Fibroblast of pulmonary artery (primary cell): ENCODE results near the gene LOC128125822.

Source experiments
- DNase-seq: peaks from one replicate; pipeline ENCODE4 v3.0.0-alpha.2; 2010; ENCODE audit warnings: low read depth
- H3K4me3 ChIP-seq: replicated peaks from 2 replicates; pipeline ENCODE4 v1.5.1; 2011; ENCODE audit warnings: low read depth, mild to moderate bottlenecking, control low read depth, low read length, moderate library complexity
- CTCF ChIP-seq: IDR thresholded peaks from 2 replicates; pipeline ENCODE4 v1.5.1; 2011; ENCODE audit warnings: mild to moderate bottlenecking, control low read depth, low read length, inconsistent platforms; ENCODE audit errors: missing control alignments

Gene LOC128125822

GRCh38 chr6:63611560-63611959 is 39.3 kb downstream of the LOC128125822 start:
- TF ChIP-seq CTCF, result no peak
- no peak for DNase-seq
- H3K4me3 ChIP-seq, result no peak overlapping the region

- no peak for DNase-seq
- no peak overlapping the region for H3K4me3 ChIP-seq
- no peak for TF ChIP-seq CTCF
Observed at GRCh38 chr6:63615590-63615989, 43.3 kb downstream of the LOC128125822 start.
